HAP-1 (cell line): Measurements from ENCODE around the gene HES6.
A peak's percentile ranks its signal among the peaks of the same experiment; 100 is the strongest.

Experiments
- DNase-seq, 2 experiments: peaks; one replicate each; pipeline ENCODE4 v3.0.0-alpha.2; 2016 to 2020; ENCODE audit warnings: low spot score in 2 of 2
- H3K27me3 ChIP-seq: fragments of 250-450 bp; sonication (Bioruptor Pico); 2 replicates; pipeline ENCODE4 v1.5.1; 2020; ENCODE audit warnings: low read depth, mild to moderate bottlenecking, moderate library complexity
- H3K36me3 ChIP-seq: fragments of 250-450 bp; sonication (Bioruptor Pico); replicated peaks from 2 replicates; pipeline ENCODE4 v1.5.1; 2020; ENCODE audit warnings: mild to moderate bottlenecking
- H3K4me1 ChIP-seq: fragments of 250-450 bp; sonication (Bioruptor Pico); 2 replicates; pipeline ENCODE4 v1.5.1; 2020; ENCODE audit warnings: mild to moderate bottlenecking
- H3K4me3 ChIP-seq: fragments of 250-450 bp; sonication (Bioruptor Pico); 2 replicates; pipeline ENCODE4 v1.5.1; 2020; ENCODE audit warnings: mild to moderate bottlenecking, moderate library complexity
- H3K9me3 ChIP-seq: fragments of 250-450 bp; sonication (Bioruptor Pico); 2 replicates; pipeline ENCODE4 v1.5.1; 2020; ENCODE audit warnings: mild to moderate bottlenecking, moderate library complexity
- in situ Hi-C: fragments of 300-500 bp; cut with MboI; formaldehyde crosslinking; loops from 3 replicates; pipeline ENCODE4 v1.14.3; 2020; ENCODE audit warnings: low sequenced_read_pairs, inconsistent platforms, mixed read lengths

The HES6 gene

DNA sequence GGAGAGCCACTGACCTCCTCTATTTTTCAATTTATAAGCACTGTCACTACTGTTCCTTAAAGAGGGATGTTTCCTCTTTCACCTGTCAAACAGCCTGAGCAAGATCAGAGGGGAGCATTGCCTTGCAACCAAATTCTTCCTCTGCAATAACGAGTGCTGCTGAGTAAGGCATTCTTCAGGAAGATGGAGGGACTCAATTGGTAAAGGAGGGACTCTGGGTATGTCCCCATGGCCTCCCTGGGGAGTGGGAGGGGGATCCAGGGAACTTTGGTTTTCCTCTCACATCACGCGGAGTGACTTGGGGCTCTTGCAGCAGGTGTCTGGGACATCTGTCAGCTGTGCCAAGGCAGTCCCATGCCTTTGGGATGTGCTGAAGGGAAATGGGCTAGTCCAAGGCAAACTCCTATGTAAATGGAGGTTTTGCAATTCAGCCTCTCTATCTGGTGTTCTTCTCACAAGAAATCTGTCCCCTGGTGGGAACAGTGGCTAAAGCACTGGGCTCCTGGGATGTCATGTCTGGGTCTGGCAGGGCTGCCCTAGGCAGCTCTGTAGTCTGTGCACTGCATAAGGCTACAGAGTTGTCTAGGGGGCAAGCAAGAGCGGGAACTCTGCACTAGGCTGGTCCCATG lies 14.4 kb upstream of the HES6 start:
- H3K9me3 ChIP-seq, result no peaks in the 10 kb centered on the region
- in situ Hi-C loops, result no loop called here
- no peaks in the 10 kb centered on the region for H3K4me1 ChIP-seq
- no peak overlapping the region for H3K4me3 ChIP-seq
- H3K27me3 ChIP-seq, result no peaks in the 10 kb centered on the region
- no peak for DNase-seq
- peaks cover 38% of the 10 kb centered on the region for H3K36me3 ChIP-seq

DNA sequence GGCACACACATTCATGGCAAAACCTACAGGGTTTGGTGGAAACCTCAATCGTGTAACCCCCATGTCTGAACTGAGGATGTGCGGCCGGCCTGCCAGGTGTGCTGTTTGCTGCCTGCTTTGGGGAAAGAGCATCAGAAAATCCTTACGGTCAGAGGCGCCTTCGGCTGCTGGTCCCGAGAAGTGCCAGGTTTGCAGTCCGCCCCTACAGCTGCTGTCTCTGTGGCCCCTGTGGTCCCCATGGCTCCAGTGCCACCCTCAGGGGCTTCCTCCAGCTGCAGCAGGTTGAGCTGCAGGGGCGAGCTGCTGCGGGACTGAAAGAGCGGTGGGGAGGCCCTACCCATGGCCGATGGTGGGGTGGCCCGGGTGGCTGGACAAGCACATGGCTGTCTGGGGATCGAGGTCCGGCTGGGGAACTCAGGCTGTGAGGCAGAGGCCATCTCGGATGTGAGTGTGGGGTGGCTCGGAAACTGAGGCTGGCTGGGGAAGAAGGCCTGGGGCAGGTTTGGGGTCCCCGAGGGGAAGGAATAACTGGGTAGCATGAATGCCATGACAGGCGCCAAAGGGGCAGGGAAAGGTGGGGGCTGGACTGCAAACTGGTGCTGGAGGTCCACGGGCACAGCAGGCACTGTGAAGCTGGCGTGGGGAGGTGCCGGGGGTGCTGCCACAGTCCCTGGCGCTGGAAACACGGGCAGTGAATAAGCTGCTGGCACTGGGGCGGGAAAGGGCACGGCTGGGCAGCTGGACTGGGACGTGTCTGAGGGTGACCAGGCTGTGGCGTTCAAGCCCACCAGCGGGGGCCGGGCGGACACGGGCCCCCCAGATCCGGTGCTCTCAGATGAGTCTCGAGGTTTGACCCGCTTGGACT lies 13.2 kb upstream of the HES6 start:
- no peaks in the 10 kb centered on the region for H3K27me3 ChIP-seq
- no peak overlapping the region for H3K4me3 ChIP-seq
- in situ Hi-C loops, result no loop called here
- H3K36me3 ChIP-seq, result peaks cover 38% of the 10 kb centered on the region
- H3K9me3 ChIP-seq, result no peaks in the 10 kb centered on the region
- H3K4me1 ChIP-seq, result no peaks in the 10 kb centered on the region
- DNase-seq, result no peak

DNA sequence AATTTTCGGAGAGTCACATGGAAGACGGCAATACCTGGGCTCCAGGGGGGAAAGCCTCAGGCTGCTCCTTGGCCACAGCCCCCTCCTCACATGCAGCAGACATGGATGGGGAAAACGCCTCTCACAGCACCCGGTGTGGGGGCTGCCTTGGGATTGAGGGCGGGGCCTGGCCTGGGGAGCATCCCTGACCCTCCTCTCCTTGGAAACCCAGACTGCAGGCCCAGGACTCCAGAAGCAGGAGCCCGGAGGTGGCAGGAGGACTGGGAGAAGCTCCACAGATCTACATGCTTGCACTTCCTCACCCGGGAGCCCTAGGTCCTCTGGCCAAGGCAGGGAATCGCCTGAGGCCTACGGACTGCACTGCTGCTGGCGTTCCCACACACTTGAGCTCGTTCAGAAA lies 12.1 kb upstream of the HES6 start:
- Histone ChIP-seq H3K4me1 (no peaks in the 10 kb centered on the region), H3K36me3 (peaks cover 35% of the 10 kb centered on the region), H3K4me3 (no peak overlapping the region), H3K9me3 (no peaks in the 10 kb centered on the region), H3K27me3 (no peaks in the 10 kb centered on the region)
- no peak for DNase-seq
- in situ Hi-C loops, result no loop called here

DNA sequence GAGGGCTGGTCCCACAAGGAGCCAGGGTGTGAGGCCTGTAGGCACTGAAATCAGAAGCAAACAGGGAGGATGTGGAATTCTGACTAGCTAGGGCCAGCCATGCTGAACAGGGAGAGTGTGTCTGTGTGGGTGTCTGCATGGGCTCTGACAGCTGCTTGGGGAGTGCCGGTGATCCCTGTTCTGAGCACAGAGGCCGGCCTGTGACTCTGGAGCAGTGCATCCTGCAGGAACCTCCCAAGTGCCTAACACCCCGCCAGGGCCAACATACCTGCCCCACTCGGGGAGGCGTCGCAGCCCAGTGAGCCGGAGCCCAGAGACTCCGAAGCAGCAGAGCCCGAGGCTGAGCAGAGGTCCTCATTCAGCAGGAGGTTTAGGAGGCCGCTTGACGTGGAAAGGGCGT lies 11.5 kb upstream of the HES6 start:
- in situ Hi-C loops, result no loop called here

DNA sequence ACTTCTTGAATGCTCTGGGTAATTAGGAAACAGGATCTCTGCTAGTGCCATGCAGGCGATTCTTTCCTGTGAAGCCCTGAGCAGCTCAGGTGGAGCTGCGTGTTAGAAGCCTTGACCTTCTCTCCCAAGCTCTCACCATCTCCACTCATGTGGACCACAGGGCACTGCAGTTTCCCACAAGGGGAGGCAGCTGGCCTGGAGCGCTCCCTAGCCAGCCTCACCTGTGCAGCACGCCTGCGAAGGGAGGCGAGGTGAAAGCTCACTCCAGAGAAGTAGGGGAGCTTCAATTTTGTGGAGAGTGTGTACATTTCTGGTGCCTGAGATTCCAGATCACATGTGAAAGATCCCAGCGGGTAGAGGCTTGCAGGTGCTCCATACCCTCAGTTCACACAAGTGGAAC lies 11.1 kb upstream of the HES6 start:
- DNase-seq, result no peak
- in situ Hi-C loops, result no loop called here
- Histone ChIP-seq H3K9me3 (no peaks in the 10 kb centered on the region), H3K4me3 (no peak overlapping the region), H3K27me3 (no peaks in the 10 kb centered on the region), H3K4me1 (no peaks in the 10 kb centered on the region), H3K36me3 (peaks cover 31% of the 10 kb centered on the region)

More for the DNA sequence above, 11.5 kb upstream of the HES6 start:
- Histone ChIP-seq H3K9me3 (no peaks in the 10 kb centered on the region), H3K4me3 (no peak overlapping the region), H3K36me3 (peaks cover 35% of the 10 kb centered on the region), H3K27me3 (no peaks in the 10 kb centered on the region), H3K4me1 (no peaks in the 10 kb centered on the region)
- DNase-seq, result no peak

DNA sequence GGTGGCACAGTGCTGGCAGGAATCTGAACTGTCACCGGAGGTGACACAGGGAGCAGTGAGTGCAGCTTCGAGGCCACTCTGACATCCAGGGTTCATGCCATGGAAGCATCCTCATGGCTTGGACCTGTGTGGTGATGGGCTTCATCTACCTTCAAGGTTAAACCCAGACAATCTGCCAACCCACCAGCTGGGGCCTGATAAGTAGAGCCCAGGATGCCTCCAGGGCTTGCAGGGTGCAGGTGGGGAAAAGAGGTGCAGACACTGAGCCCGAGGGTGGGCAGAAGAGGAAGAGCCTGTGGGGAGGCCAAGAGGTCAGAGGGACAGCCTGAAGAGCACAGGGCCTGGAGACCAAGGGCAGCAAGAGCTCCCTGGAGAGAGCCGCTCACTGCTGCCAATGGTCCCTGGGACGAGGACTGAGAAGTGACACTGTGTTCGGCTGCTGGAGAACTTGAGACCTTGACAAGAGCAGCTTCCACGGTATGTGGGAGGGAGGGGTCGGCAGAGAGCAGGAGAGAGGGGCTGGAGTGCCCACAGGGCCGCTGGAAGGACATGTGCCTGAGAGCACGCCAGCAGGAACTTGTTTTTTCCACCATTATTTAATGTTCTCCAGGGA lies 8.1 kb upstream of the HES6 start:
- Histone ChIP-seq H3K27me3 (no peaks in the 10 kb centered on the region), H3K4me3 (no peak overlapping the region), H3K4me1 (no peaks in the 10 kb centered on the region), H3K9me3 (no peaks in the 10 kb centered on the region), H3K36me3 (peaks cover 22% of the 10 kb centered on the region)
- in situ Hi-C loops, result no loop called here
- no peak for DNase-seq

DNA sequence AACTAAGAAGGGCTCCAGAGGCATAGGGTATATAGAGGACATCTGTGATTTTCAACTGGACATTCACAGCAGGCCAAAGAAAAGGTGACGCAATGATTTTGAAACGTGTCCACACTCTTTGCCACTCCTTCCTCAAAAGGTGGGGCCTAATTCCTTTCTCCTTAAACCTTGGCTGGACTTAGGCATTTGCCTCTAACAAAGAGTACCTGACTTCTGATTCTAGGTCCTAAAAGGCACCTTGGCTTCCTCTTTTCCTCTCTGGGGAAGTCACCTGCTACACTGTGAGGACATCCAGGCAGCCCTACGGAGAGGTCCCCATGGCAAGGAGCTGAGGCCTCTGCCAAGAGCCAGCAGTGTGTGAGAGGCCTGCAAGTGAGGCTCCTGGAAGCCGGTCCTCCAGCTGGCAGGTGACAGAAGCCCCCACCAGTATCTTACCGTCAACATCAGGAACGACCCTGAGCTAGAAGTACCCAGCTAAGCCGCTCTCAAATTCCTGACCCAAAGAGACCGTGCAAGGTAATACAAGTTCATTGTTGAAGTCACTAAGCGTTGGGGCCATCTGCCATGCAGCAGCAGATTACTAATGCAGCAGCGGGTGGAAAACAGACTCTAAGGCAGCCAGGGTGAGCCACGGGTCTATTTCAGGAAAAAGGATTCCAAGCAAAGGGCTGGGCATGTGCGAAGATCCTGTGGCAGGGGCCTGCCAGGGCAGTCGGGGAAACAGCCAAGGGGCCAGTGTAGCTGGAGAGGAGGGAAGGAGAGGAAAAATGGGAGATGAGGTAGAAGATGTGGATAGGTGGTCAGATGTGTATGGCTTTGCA lies 7.4 kb upstream of the HES6 start:
- DNase-seq, result no peak
- Histone ChIP-seq H3K36me3 (peaks cover 17% of the 10 kb centered on the region), H3K9me3 (peaks cover 2% of the 10 kb centered on the region; the same call in 1 of the 2 replicates), H3K4me1 (no peaks in the 10 kb centered on the region), H3K4me3 (no peak overlapping the region), H3K27me3 (no peaks in the 10 kb centered on the region)
- in situ Hi-C loops, result no loop called here

DNA sequence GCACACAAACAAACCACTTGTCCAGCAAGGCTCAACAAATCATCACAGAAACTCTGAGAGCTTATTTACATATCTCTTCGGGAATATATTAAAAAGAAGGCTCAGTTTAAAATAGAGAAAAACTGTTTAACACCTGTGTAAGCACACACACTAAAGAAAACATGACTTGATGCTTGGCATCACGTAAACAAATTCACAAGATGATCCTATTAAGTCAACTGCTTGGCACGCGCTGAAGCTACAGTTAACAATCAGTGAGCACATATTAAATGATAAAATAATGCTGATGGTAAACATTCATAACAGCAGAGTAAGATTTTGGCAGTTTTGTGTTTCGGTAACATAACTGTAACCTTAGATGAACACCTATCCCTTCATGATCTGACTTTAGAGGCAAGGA lies 4.3 kb upstream of the HES6 start:
- no peak for DNase-seq
- in situ Hi-C loops, result no loop called here
- H3K9me3 ChIP-seq, result peaks cover 4% of the 10 kb centered on the region; the same call in 1 of the 2 replicates

DNA sequence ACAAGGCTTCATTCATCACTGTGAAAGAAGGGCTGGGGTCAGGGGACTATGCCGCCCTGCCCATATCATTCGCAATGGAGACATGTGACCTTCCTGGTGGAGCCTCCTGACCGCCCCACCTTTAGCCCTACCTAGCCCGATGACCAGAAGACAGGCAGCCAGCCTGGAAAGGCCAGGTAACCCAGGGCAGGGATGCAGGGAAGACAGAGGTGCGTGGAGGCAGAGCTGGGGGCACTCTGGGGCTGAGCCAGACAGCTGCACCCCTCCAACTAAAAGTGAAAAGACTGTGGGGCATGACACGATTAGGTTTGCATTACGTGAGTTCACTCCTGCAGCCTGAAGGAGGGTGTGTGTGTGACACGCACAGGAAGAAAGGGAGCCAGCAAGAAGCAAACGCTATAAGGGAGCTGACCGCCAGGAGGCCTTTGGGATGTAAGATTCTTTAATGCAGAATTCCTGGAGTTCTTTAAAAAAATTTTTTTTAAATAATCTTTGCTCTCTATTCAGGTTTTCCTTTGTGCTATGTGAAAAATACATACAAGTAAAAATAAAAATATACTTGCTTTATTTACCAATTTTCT lies 3.7 kb upstream of the HES6 start:
- Histone ChIP-seq H3K9me3 (peaks cover 4% of the 10 kb centered on the region; the same call in 1 of the 2 replicates), H3K4me1 (peaks cover 8% of the 10 kb centered on the region), H3K27me3 (no peaks in the 10 kb centered on the region), H3K4me3 (no peak overlapping the region), H3K36me3 (peaks cover 12% of the 10 kb centered on the region)
- in situ Hi-C loops, result no loop called here
- DNase-seq, result no peak

More for the DNA sequence above, 4.3 kb upstream of the HES6 start:
- H3K4me1 ChIP-seq, result peaks cover 3% of the 10 kb centered on the region; the same call in 1 of the 2 replicates
- H3K4me3 ChIP-seq, result no peak overlapping the region
- no peaks in the 10 kb centered on the region for H3K27me3 ChIP-seq
- H3K36me3 ChIP-seq, result peaks cover 9% of the 10 kb centered on the region; the same call in 1 of the 2 replicates

DNA sequence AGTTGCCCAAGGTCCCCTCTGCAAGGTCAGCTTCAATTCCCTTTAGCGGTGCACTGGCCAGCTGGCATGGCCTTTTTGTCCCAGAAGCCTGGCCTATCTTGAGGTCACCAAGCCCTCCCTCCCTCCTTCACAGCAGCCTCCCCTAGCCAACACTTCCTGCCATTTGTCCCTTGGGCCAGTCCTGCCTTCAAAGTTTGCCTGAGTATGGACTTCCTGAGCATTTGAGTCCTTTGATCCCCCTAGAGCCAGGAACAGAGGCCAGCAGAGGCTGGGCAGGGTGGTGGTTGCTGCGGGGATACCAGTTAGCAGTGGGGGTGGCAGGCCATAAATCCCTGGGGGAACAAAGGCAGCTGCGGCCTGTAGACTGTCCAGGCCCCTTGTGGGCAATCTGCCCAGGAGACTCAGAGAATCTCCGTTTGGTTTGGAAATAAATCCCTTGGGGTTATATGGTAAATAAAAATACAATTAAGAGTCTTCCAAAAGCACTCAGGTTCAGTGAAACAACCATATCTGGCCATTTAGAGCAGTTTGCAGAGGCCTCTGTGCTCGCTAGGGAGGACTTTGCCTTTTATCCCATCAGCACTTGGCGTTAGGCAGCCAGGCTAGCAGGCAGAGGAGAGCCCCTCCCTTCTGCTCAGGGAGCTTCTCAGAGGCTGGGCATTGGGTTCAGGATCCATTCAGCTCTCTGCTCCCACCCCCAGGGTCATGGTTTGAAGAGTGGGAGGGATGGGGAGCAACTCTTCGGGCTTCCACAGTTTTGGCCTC lies 3.1 kb upstream of the HES6 start:
- peak in 1 of 2 experiments; percentile 43 for DNase-seq
- H3K4me1 ChIP-seq, result peaks cover 13% of the 10 kb centered on the region

DNA sequence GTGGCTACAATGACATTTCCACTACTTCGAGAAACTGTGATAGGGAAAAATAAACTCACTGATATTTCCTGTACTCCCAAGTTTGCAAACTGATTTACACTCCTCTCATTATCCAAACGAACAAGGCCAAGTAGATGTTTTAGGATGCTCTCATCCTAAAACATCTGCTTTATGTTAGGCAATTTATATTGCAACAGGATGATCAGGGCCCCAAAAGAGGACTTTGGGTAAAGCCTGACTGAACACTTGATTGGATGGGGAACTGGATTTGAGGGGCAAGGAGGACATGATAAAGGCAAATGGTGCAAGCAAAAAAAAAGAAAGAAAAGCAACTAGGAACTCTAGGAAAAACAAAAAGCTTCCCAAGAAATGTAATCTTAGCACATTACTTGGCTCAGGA lies 2.1 kb upstream of the HES6 start:
- no peak for DNase-seq
- Histone ChIP-seq H3K9me3 (peaks cover 4% of the 10 kb centered on the region; the same call in 1 of the 2 replicates), H3K27me3 (no peaks in the 10 kb centered on the region), H3K4me1 (peaks cover 13% of the 10 kb centered on the region), H3K4me3 (no peak overlapping the region), H3K36me3 (peaks cover 12% of the 10 kb centered on the region)
- in situ Hi-C loops, result no loop called here

More for the DNA sequence above, 3.1 kb upstream of the HES6 start:
- H3K27me3 ChIP-seq, result no peaks in the 10 kb centered on the region
- H3K9me3 ChIP-seq, result peaks cover 4% of the 10 kb centered on the region; the same call in 1 of the 2 replicates
- in situ Hi-C loops, result no loop called here
- H3K36me3 ChIP-seq, result peaks cover 12% of the 10 kb centered on the region
- H3K4me3 ChIP-seq, result no peak overlapping the region

DNA sequence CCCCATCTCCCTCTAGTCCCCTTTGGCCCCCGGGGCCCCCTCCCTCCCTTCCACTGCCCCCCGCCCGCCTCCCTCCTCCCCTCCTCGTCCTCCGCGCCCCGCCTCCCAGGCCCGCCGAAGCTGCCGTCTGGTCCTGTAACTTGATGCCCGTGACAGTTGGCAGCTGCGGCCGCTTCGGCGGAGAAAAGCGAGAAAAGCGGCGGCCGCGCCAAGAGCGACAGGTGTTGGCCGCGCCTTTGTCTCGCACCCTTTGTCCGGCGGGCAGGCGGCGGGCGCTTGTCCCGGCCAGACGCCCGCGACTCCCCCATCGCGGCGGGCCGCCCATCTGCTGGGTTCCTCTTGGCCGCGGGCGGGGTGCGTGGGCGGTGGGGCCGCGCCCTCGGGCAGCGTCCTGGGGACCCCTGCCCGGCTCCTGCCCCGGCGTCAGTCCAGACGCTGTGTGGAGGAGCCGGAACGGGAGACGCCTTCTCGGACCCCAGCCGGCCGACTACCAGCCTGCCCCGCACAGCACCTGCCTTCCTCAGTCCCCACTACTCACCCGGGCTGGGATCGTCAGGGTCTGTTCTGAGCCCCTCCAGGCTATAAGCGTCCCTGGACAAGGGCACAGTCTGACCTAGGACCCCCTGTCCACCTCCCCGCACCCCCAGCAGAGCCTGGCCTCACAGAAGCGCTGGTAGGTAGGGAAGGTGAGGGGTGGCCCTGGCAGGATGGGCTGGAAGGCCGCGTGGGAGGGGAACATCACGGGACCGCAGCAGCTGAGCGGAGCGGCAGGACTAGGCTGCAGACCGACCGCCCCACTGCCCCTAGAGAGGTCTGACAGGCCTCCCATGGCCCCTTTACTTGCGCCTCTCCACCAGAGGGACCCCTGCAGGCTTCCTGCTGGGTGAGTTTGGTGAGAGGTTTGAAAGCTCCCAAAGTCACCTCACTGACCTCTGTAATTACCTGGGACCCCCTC lies 1.2 kb upstream of the HES6 start:
- peaks cover 13% of the 10 kb centered on the region for H3K4me1 ChIP-seq
- DNase-seq, result peak; percentile 66 to 87
- peaks cover 4% of the 10 kb centered on the region; the same call in 1 of the 2 replicates for H3K9me3 ChIP-seq
- in situ Hi-C loops, result no loop called here
- H3K27me3 ChIP-seq, result no peaks in the 10 kb centered on the region
- peaks cover 12% of the 10 kb centered on the region for H3K36me3 ChIP-seq
- H3K4me3 ChIP-seq, result peak overlapping the region; percentile 40
